GM19043 (cell line): ENCODE data around the gene EXOC6B.
"Not testable (repeated sequence)": the region's sequence is repeated elsewhere in the genome, so short reads cannot be mapped to it uniquely, and the experiment has no call there.

ENCODE experiments used
- ATAC-seq: cut with Tn5 transposase; IDR thresholded peaks from one replicate; pipeline ENCODE4 v1.9.1; 2021; ENCODE audit warnings: low read depth; ENCODE audit not compliant: unreplicated experiment

Gene EXOC6B

GRCh38 chr2:72627083-72627482 lies 198.8 kb downstream of the EXOC6B start:
- no peak for ATAC-seq

GRCh38 chr2:72625366-72625765 lies 200.5 kb downstream of the EXOC6B start:
- ATAC-seq, result no peak

GRCh38 chr2:72623481-72623880 lies 202.4 kb downstream of the EXOC6B start:
- no peak for ATAC-seq

- ATAC-seq, result no peak
Observed at GRCh38 chr2:72619626-72620025, 206.2 kb downstream of the EXOC6B start.

GRCh38 chr2:72613931-72614330 lies 211.9 kb downstream of the EXOC6B start:
- no peak for ATAC-seq

GRCh38 chr2:72612614-72613160 lies 213.1 kb downstream of the EXOC6B start:
- ATAC-seq, result no peak

GRCh38 chr2:72607189-72607588 lies 218.6 kb downstream of the EXOC6B start:
- ATAC-seq, result no peak

- ATAC-seq, result no peak
Observed at GRCh38 chr2:72605836-72606442, 219.9 kb downstream of the EXOC6B start.

GRCh38 chr2:72604468-72604867 lies 221.4 kb downstream of the EXOC6B start:
- no peak for ATAC-seq

GRCh38 chr2:72603481-72603880 lies 222.4 kb downstream of the EXOC6B start:
- ATAC-seq, result no peak

GRCh38 chr2:72602711-72603110 lies 223.1 kb downstream of the EXOC6B start:
- ATAC-seq, result no peak

GRCh38 chr2:72602095-72602494 lies 223.7 kb downstream of the EXOC6B start:
- no peak for ATAC-seq

- ATAC-seq, result not testable (repeated sequence)
Observed at GRCh38 chr2:72583836-72584235, 242.0 kb downstream of the EXOC6B start.

- ATAC-seq, result no peak
Observed at GRCh38 chr2:72583376-72583775, 242.5 kb downstream of the EXOC6B start.

- ATAC-seq, result no peak
Observed at GRCh38 chr2:72581560-72582181, 244.2 kb downstream of the EXOC6B start.

GRCh38 chr2:72579591-72580180 lies 246.1 kb downstream of the EXOC6B start:
- ATAC-seq, result no peak

GRCh38 chr2:72576861-72577260 lies 249.0 kb downstream of the EXOC6B start:
- ATAC-seq, result no peak

- no peak for ATAC-seq
Observed at GRCh38 chr2:72576459-72576858, 249.4 kb downstream of the EXOC6B start.

- no peak for ATAC-seq
Observed at GRCh38 chr2:72574886-72575285, 250.9 kb downstream of the EXOC6B start.

GRCh38 chr2:72573232-72573631 lies 252.6 kb downstream of the EXOC6B start:
- no peak for ATAC-seq

GRCh38 chr2:72572501-72572900 lies 253.3 kb downstream of the EXOC6B start:
- no peak for ATAC-seq

- ATAC-seq, result no peak
Observed at GRCh38 chr2:72570413-72570812, 255.4 kb downstream of the EXOC6B start.
